ENCODE measurements around the gene DCTN2. TPM values are rescaled to one million over a fixed set of nuclear protein-coding genes. Genes with fewer than 3 reads are reported as not detected.

The DCTN2 gene
- total and polyA plus RNA-seq, 2 donors (not counting 3 experiments of a cell fraction or from before 2014, with no cell fraction given): 146 to 161 TPM

- Histone ChIP-seq H3K9me3 (replicated peaks; ENCODE audit: control insufficient read depth, insufficient read depth, low read length) (no peaks in the 10 kb centered on the region), H2AFZ (ENCODE audit: low read depth, low read length) (no peak overlapping the region), H3K27me3 (ENCODE audit: control insufficient read depth in 2 of 2, insufficient read depth in 2 of 2, low read length in 2 of 2) (peaks cover 3% of the 10 kb centered on the region in 2 experiments), H3K4me1 (ENCODE audit: control insufficient read depth, extremely low read depth, insufficient read depth, low read length) (peaks cover 9% of the 10 kb centered on the region), H3K36me3 (ENCODE audit: control insufficient read depth in 2 of 2, extremely low read depth in 1 of 2, insufficient read depth in 2 of 2, low read length in 2 of 2) (peaks cover 2 to 11% of the 10 kb centered on the region in 2 experiments), H3K4me3 (replicated peaks in 1 of 3; ENCODE audit: insufficient read depth in 1 of 3, low read depth in 1 of 3, low read length in 3 of 3) (no peak overlapping the region), H3K4me2 (ENCODE audit: insufficient read depth, low read length) (no peak overlapping the region), H3K9me1 (replicated peaks; ENCODE audit: control insufficient read depth, extremely low read depth, insufficient read depth, low read length) (no peaks in the 10 kb centered on the region), H3K9ac (replicated peaks; ENCODE audit: extremely low read depth, insufficient read depth, low read length) (no peak overlapping the region), H3K79me2 (ENCODE audit: control insufficient read depth, insufficient read depth, low read length) (peaks cover 23% of the 10 kb centered on the region), H3K27ac (ENCODE audit: insufficient read depth, low read depth, low read length) (no peak overlapping the region), H4K20me1 (replicated peaks; ENCODE audit: control insufficient read depth, extremely low read depth, insufficient read depth, low read length) (no peaks in the 10 kb centered on the region)
- no peak for TF ChIP-seq JUN (IDR thresholded peaks at IDR 0.05; ENCODE audit: borderline replicate concordance, insufficient read depth, insufficient read length, low read depth)
- no peak for TF ChIP-seq POLR2AphosphoS5 (IDR thresholded peaks at IDR 0.05; ENCODE audit: insufficient read depth, low read depth, low read length)
- no peak for TF ChIP-seq EZH2 (IDR thresholded peaks at IDR 0.05; ENCODE audit: borderline replicate concordance, low read depth, low read length, severe bottlenecking)
- no peak for TF ChIP-seq GATA2 (IDR thresholded peaks at IDR 0.05; ENCODE audit: insufficient read depth, insufficient read length, low read depth, low read length)
- no peak for TF ChIP-seq FOS (IDR thresholded peaks at IDR 0.05; ENCODE audit: borderline replicate concordance, insufficient read depth, low read length)
- TF ChIP-seq MYC (IDR thresholded peaks at IDR 0.05; ENCODE audit: low read depth, low read length): no peak
- TF ChIP-seq POLR2A (IDR thresholded peaks at IDR 0.05; ENCODE audit: low read depth, low read length): no peak
- TF ChIP-seq MAX (IDR thresholded peaks at IDR 0.05; ENCODE audit: insufficient read depth, insufficient read length): no peak
- no peak for TF ChIP-seq CTCF (IDR thresholded peaks at IDR 0.05; ENCODE audit: extremely low read depth in 1 of 2, insufficient read depth in 1 of 2, low read depth in 1 of 2, low read length in 2 of 2)
- dilution Hi-C loops (cut with MboI; ENCODE audit: extremely low pct_ligation_motif_present, low sequenced_read_pairs): no loop called here
- FAIRE-seq (no peak), DNase-seq (ENCODE audit: low read depth, low spot score) (no peak)
- POLR2A ChIA-PET: no interaction called here
- intact Hi-C loops (cut with micrococcal nuclease): loop anchor here (5.0 kb wide), 1 partner anchor 37 kb away; the partner anchor contains the start of genes DDIT3 and MBD6
- no TSS peak for BruUV-seq (replicated peaks)
- CTCF ChIA-PET: interaction anchor here (0.6 to 1.3 kb wide), 2 partner anchors 10 to 153 kb away, joined by 3 to 4 read pairs; no protein-coding TSS in a partner anchor
These were observed 61.3 kb downstream of the DCTN2 start for GRCh38 chr12:57485695-57486094.

Measured in endothelial cell of umbilical vein (primary cell).